K562 (cell line): Measurements from ENCODE around the gene EEF1A1. TPM values are rescaled to one million over a fixed set of nuclear protein-coding genes. Genes with fewer than 3 reads are reported as not detected.

Source experiments
- ATAC-seq: fragments of 200-7000 bp; cut with Tn5 transposase; 3 replicates; pipeline ENCODE4 v1.9.1; 2020; ENCODE audit warnings: moderate library complexity
- BruUV-seq: library from RNA; stranded (reverse); fragments of 400-500 nt; replicated peaks from 2 replicates; lab custom pipeline; 2021; lab: Mats Ljungman, UMichigan
- CTCF ChIA-PET: fragments of 300-600 bp; formaldehyde crosslinking; extraction: SDS; loops from one replicate; lab custom pipeline; 2021; ENCODE audit warnings: low intra/inter-chr PET ratio; lab: Yijun Ruan, JAX
- POLR2A ChIA-PET: fragments of 300-600, 350-650 bp; sonication (Branson Sonifier 250); formaldehyde crosslinking; extraction: SDS; loops from one replicate; lab custom pipeline; 2021; ENCODE audit warnings: antibody characterized with exemption, inconsistent platforms; lab: Yijun Ruan, JAX
- DNase-seq, 4 experiments: peaks; one replicate each; pipeline versions ENCODE4 v3.0.0 to v3.0.0-alpha.2; 2011 to 2018; ENCODE audit warnings: low spot score in 3 of 4, mixed read lengths in 3 of 4; ENCODE audit errors: extremely low read depth in 1 of 4
- FAIRE-seq: peaks from 2 replicates; lab custom pipeline; 2011; peaks lifted over from hg19 to GRCh38; lab: Jason Lieb, UNC
- H2AFZ ChIP-seq: 2 replicates; pipeline ENCODE4 v1.6.0; 2011; ENCODE audit warnings: low read depth, low read length, control low read depth, inconsistent platforms
- H3K27ac ChIP-seq: fragments of 200-600 bp; 3 replicates; pipeline ENCODE4 v1.8.0; 2011; ENCODE audit warnings: low read depth, mild to moderate bottlenecking, control low read depth, inconsistent platforms, low read length, moderate library complexity, mixed read lengths; ENCODE audit errors: extremely low read depth
- H3K27me3 ChIP-seq, 2 experiments: fragments of 300-600 bp in 1 of 2; 2 replicates in 1 of 2; 3 replicates in 1 of 2; pipeline versions ENCODE4 v1.6.0 to v1.8.0; 2011; ENCODE audit warnings: inconsistent platforms in 2 of 2, low read length in 2 of 2, mild to moderate bottlenecking in 1 of 2, mixed read lengths in 1 of 2, moderate library complexity in 1 of 2; ENCODE audit not compliant: control insufficient read depth in 2 of 2, insufficient read depth in 2 of 2
- H3K36me3 ChIP-seq: fragments of 300-600 bp; 3 replicates; pipeline ENCODE4 v1.8.0; 2011; ENCODE audit warnings: mild to moderate bottlenecking, low read length, inconsistent platforms; ENCODE audit not compliant: control insufficient read depth, insufficient read depth
- H3K4me1 ChIP-seq, 2 experiments: fragments of 200-600 bp in 1 of 2; replicated peaks in 1 of 2; 2 replicates in 1 of 2; 3 replicates in 1 of 2; pipeline versions ENCODE4 v1.5.1 to v1.8.0; 2011; ENCODE audit warnings: inconsistent platforms in 2 of 2, low read length in 2 of 2, mild to moderate bottlenecking in 1 of 2, mixed read lengths in 1 of 2, moderate library complexity in 1 of 2; ENCODE audit not compliant: control insufficient read depth in 2 of 2, insufficient read depth in 2 of 2
- H3K4me2 ChIP-seq: 2 replicates; pipeline ENCODE4 v1.6.1; 2011; ENCODE audit warnings: low read length, control low read depth, inconsistent platforms, mixed read lengths; ENCODE audit not compliant: insufficient read depth
- H3K4me3 ChIP-seq: fragments of 200-600 bp; sonication (generic), shearing (Covaris generic); 2 replicates; pipeline ENCODE4 v1.5.1; 2016; ENCODE audit warnings: control low read depth, inconsistent platforms
- H3K79me2 ChIP-seq: fragments of 200-600 bp; 3 replicates; pipeline ENCODE4 v1.8.0; 2011; ENCODE audit warnings: low read length, inconsistent platforms; ENCODE audit not compliant: control insufficient read depth, insufficient read depth
- H3K9ac ChIP-seq, 2 experiments: 2 replicates each; pipeline versions ENCODE4 v1.6.0 to v1.6.1; 2011; ENCODE audit warnings: low read depth in 2 of 2, low read length in 2 of 2, control low read depth in 1 of 2, inconsistent platforms in 1 of 2, mild to moderate bottlenecking in 1 of 2, mixed read lengths in 1 of 2; ENCODE audit not compliant: insufficient read depth in 1 of 2
- H3K9me1 ChIP-seq: one replicate; pipeline ENCODE4 v1.6.0; 2011; ENCODE audit warnings: inconsistent platforms, mild to moderate bottlenecking, low read length, moderate library complexity; ENCODE audit not compliant: control insufficient read depth, insufficient read depth
- H3K9me3 ChIP-seq: replicated peaks from 2 replicates; pipeline ENCODE4 v1.5.1; 2011; ENCODE audit warnings: low read depth, low read length, inconsistent platforms; ENCODE audit not compliant: control insufficient read depth, insufficient read depth
- H4K20me1 ChIP-seq: replicated peaks from 2 replicates; pipeline ENCODE4 v1.6.1; 2011; ENCODE audit warnings: low read length, inconsistent platforms, mixed read lengths; ENCODE audit not compliant: control insufficient read depth, insufficient read depth
- CHD4 ChIP-seq: fragments of 200-600 bp; sonication (generic); IDR thresholded peaks from 3 replicates; pipeline ENCODE4 v1.6.1; 2012; ENCODE audit warnings: low read depth, mild to moderate bottlenecking, mixed read lengths, low read length, inconsistent platforms; ENCODE audit not compliant: insufficient read depth, insufficient replicate concordance, poor library complexity, severe bottlenecking
- FOS ChIP-seq: IDR thresholded peaks from 3 replicates; pipeline ENCODE4 v1.6.1; 2011; ENCODE audit not compliant: insufficient read length; ENCODE audit errors: extremely low read depth
- FOXA1 ChIP-seq: fragments of 450-650 bp; IDR thresholded peaks from 2 replicates; pipeline ENCODE4 v1.6.1; 2016; ENCODE audit warnings: mild to moderate bottlenecking, borderline replicate concordance
- FOXP4 ChIP-seq: sonication (generic); formaldehyde crosslinking; IDR thresholded peaks from 2 replicates; pipeline ENCODE4 v1.8.0; 2022; ENCODE audit warnings: mild to moderate bottlenecking, missing genetic modification reagents, borderline replicate concordance
- KAT7 ChIP-seq: sonication (generic); formaldehyde crosslinking; IDR thresholded peaks from 2 replicates; pipeline ENCODE4 v1.8.0; 2022; ENCODE audit warnings: missing genetic modification reagents, mild to moderate bottlenecking, borderline replicate concordance
- MLX ChIP-seq, 2 experiments: fragments of 450-650 bp in 1 of 2; sonication (generic) in 1 of 2; formaldehyde crosslinking; conservative IDR thresholded peaks; 2 replicates each; pipeline versions ENCODE4 v1.4.0 to v1.8.1; 2020 to 2022; ENCODE audit warnings: mild to moderate bottlenecking in 1 of 2, missing genetic modification reagents in 1 of 2
- NUFIP1 ChIP-seq: fragments of 450-650 bp; IDR thresholded peaks from 2 replicates; pipeline ENCODE4 v1.6.1; 2018; ENCODE audit not compliant: partially characterized antibody
- POLR2A ChIP-seq: fragments of 450-650 bp; conservative IDR thresholded peaks from 2 replicates; pipeline ENCODE4 v1.6.1; 2016
- RBM39 ChIP-seq: fragments of 200-400 bp; formaldehyde crosslinking; optimal IDR thresholded peaks from 2 replicates; pipeline ENCODE3; 2018; ENCODE audit warnings: low read depth, low read length
- RFX7 ChIP-seq: fragments of 250-450 bp; sonication (Bioruptor Pico); IDR thresholded peaks from 2 replicates; pipeline ENCODE4 v1.5.1; 2021; ENCODE audit warnings: mild to moderate bottlenecking
- SAFB2 ChIP-seq: fragments of 200-400 bp; formaldehyde crosslinking; IDR thresholded peaks from 2 replicates; pipeline ENCODE4 v1.6.1; 2018; ENCODE audit warnings: borderline replicate concordance, low read length, low read depth, moderate library complexity; ENCODE audit not compliant: severe bottlenecking
- THRAP3 ChIP-seq: fragments of 450-650 bp; IDR thresholded peaks from 2 replicates; pipeline ENCODE4 v1.6.1; 2016; ENCODE audit warnings: mild to moderate bottlenecking, inconsistent platforms, borderline replicate concordance
- ZNF24 ChIP-seq: fragments of 450-650 bp; IDR thresholded peaks from 2 replicates; pipeline ENCODE4 v1.6.1; 2016
- ZNF696 ChIP-seq: fragments of 250-450 bp; sonication (Bioruptor Pico); conservative IDR thresholded peaks from 2 replicates; pipeline ENCODE4 v1.4.0; 2020; ENCODE audit warnings: mild to moderate bottlenecking, moderate library complexity
- WGBS: fragments of 100-300 bp; shearing (Covaris generic); methylation state at CpG from one replicate; pipeline ENCODE4 v1.1.6; 2016; ENCODE audit warnings: low coverage, mixed read lengths; ENCODE audit not compliant: insufficient coverage; ENCODE audit errors: missing lambda C conversion rate; 5-methylcytosine and 5-hydroxymethylcytosine counted together
- in situ Hi-C: fragments of 300-500 bp; cut with MboI; formaldehyde crosslinking; loops from 4 replicates; pipeline ENCODE4 v1.15.0; 2018; ENCODE audit warnings: inconsistent platforms, mixed read lengths
- intact Hi-C: fragments of 100-400 bp; cut with micrococcal nuclease; formaldehyde crosslinking; loops from 2 replicates; pipeline ENCODE4 v1.14.2; 2022
- polyA plus RNA-seq, 8 experiments: library from polyadenylated mRNA; depleted of rRNA in 4 of 8; stranded (reverse) in 5 of 8; unstranded in 3 of 8; fragments of >200 nt; fragmentation: Nextera tagmentation in 2 of 8; fragmentation: Illumina TruSeq in 1 of 8; extraction: Ambion mirVana in 2 of 8; extraction: Trizol in 1 of 8; gene quantifications; 2 replicates each; pipeline versions ENCODE4 v1.2.1 to v1.2.3, GENCODE V29; 2011 to 2014; ENCODE audit warnings: inconsistent platforms in 1 of 8, missing spikeins in 1 of 8
- total RNA-seq, 7 experiments: library from RNA; depleted of rRNA in 6 of 7; stranded (reverse); fragments of >200 nt in 6 of 7; fragmentation: Illumina TruSeq in 2 of 7; extraction: Trizol in 2 of 7; gene quantifications; 2 replicates each; pipeline versions ENCODE4 v1.2.1 to v1.2.3, GENCODE V29; 2011 to 2021; ENCODE audit warnings: low replicate concordance in 1 of 7

The EEF1A1 gene
- total and polyA plus RNA-seq, 9 of the 15 experiments (the other 6 are each of a cell fraction or from before 2014, with no cell fraction given), result 6,453 to 17,323 (median 11,082) TPM

- TF ChIP-seq THRAP3, result peak; percentile 89; the same call in 1 of the 2 replicates
- TF ChIP-seq RFX7 (CRISPR knock-in tag), result 0 out of 2 replicates have a peak, but pooled peaks have one; percentile 22
Measured at GRCh38 chr6:73518100-73518981, 2.5 kb downstream of the EEF1A1 start (continued).

GRCh38 chr6:73516514-73517489 lies 4.0 kb downstream of the EEF1A1 start:
- ATAC-seq, result no peak
- Histone ChIP-seq H3K27me3 (no peaks in the 10 kb centered on the region), H3K4me1 (peaks cover 3 to 8% of the 10 kb centered on the region in 2 experiments; a peak in 3 of 5 replicates), H3K9ac (peak overlapping the region in 1 of 2 experiments; percentile 57; a peak in 2 of 4 replicates), H3K9me3 (no peaks in the 10 kb centered on the region), H2AFZ (no peak overlapping the region), H4K20me1 (peaks cover 38% of the 10 kb centered on the region), H3K9me1 (no peaks in the 10 kb centered on the region), H3K4me3 (peak overlapping the region; percentile 20; the same call in 1 of the 2 replicates), H3K79me2 (peaks cover 51% of the 10 kb centered on the region), H3K27ac (peak overlapping the region; percentile 42; the same call in 2 of the 3 replicates), H3K36me3 (peaks cover 55% of the 10 kb centered on the region), H3K4me2 (peak overlapping the region; percentile 24)
- ChIA-PET CTCF (interaction anchor here (0.9 to 3.1 kb wide), 5 partner anchors 90 to 1688 kb away, joined by 3 to 36 read pairs (median 4); partner anchors contain the start of gene SLC17A5), POLR2A (interaction anchor here (0.6 to 5.4 kb wide), 22 partner anchors 8 to 172 kb away, joined by 3 to 72 read pairs (median 4); partner anchors contain the start of gene SLC17A5)
- intact Hi-C loops, result no loop called here
- BruUV-seq, result no TSS peak
- no peak for DNase-seq
- in situ Hi-C loops, result no loop called here
- 46% methylated on average over 4 of the region's 4 CpGs for WGBS
- FAIRE-seq, result no peak
- TF ChIP-seq ZNF696 (no peak), NUFIP1 (no peak), ZNF24 (no peak), KAT7 (0 out of 2 replicates have a peak, but pooled peaks have one; percentile 16), RBM39 (peak; percentile 83), FOXA1 (no peak), SAFB2 (no peak), POLR2A (peak; percentile 64), MLX (CRISPR knock-in tag; conservative IDR thresholded peaks at IDR 0.05) (no peak), FOXP4 (CRISPR knock-in tag) (0 out of 2 replicates have a peak, but pooled peaks have one; percentile 55), FOS (no peak), CHD4 (no peak)
